Measurements from ENCODE around the gene SEC63.
"Not testable (repeated sequence)": the region's sequence is repeated elsewhere in the genome, so short reads cannot be mapped to it uniquely, and the experiment has no call there.

- TF ChIP-seq POLR2A (IDR thresholded peaks at IDR 0.05; ENCODE audit: extremely low read depth, insufficient read length); MAX (IDR thresholded peaks at IDR 0.05; ENCODE audit: low read depth, low read length): not testable (repeated sequence)
Measured at GRCh38 chr6:107936910-107937292, 21.1 kb downstream of the SEC63 start.
